Suprapubic skin (tissue), 4 donors: ENCODE data around the gene SEPTIN5. TPM values are rescaled to one million over a fixed set of nuclear protein-coding genes. Genes with fewer than 3 reads are reported as not detected.

Experiments used
- DNase-seq, 2 donors: peaks; one replicate each; pipeline ENCODE4 v3.0.0-alpha.2; 2019; ENCODE audit warnings: low spot score in 2 of 2
- H3K27ac ChIP-seq: fragments of 200-600 bp; sonication (generic); one replicate; pipeline ENCODE4 v1.5.1; 2019
- H3K27me3 ChIP-seq: fragments of 200-600 bp; sonication (generic); one replicate; pipeline ENCODE4 v1.5.1; 2019
- H3K36me3 ChIP-seq: fragments of 200-600 bp; sonication (generic); one replicate; pipeline ENCODE4 v1.5.1; 2019
- H3K4me1 ChIP-seq: fragments of 200-600 bp; sonication (generic); one replicate; pipeline ENCODE4 v1.5.1; 2019
- H3K4me3 ChIP-seq: fragments of 200-600 bp; sonication (generic); one replicate; pipeline ENCODE4 v1.5.1; 2019; ENCODE audit warnings: mild to moderate bottlenecking
- H3K9me3 ChIP-seq: fragments of 200-600 bp; sonication (generic); one replicate; pipeline ENCODE4 v1.5.1; 2019
- CTCF ChIP-seq, 2 donors: fragments of 200-600 bp in 1 of 2; fragments of 450-650 bp in 1 of 2; sonication (generic) in 1 of 2; IDR thresholded peaks; one replicate each; pipeline ENCODE4 v1.5.1; 2016 to 2019; ENCODE audit warnings: antibody characterized with exemption in 2 of 2, mild to moderate bottlenecking in 1 of 2, moderate library complexity in 1 of 2
- EP300 ChIP-seq: sonication (generic); formaldehyde crosslinking; IDR thresholded peaks from one replicate; pipeline ENCODE4 v1.6.1; 2017; ENCODE audit warnings: antibody characterized with exemption
- POLR2A ChIP-seq, 2 donors: fragments of 450-650 bp; IDR thresholded peaks; one replicate each; pipeline ENCODE4 v1.6.1; 2017; ENCODE audit warnings: antibody characterized with exemption in 2 of 2, mild to moderate bottlenecking in 2 of 2, moderate library complexity in 2 of 2
- POLR2AphosphoS5 ChIP-seq, 3 donors: sonication (generic); formaldehyde crosslinking; IDR thresholded peaks; one replicate each; pipeline ENCODE4 v1.6.1; 2017; ENCODE audit warnings: antibody characterized with exemption in 3 of 3
- WGBS: methylation state at CpG from one replicate; pipeline ENCODE4 v1.1.5; 2018; 5-methylcytosine and 5-hydroxymethylcytosine counted together
- total RNA-seq, 4 donors: library from RNA; depleted of rRNA; stranded (reverse); fragments of >200 nt; gene quantifications; one replicate each; pipeline ENCODE4 v1.1.0, GENCODE V29; 2016

The SEPTIN5 gene
- total RNA-seq, 4 donors from 2014 or later = 89.0 to 147 (median 129) TPM

- H3K27me3 ChIP-seq = no peaks in the 10 kb centered on the region
- WGBS = 86% methylated on average over 10 of the region's 13 CpGs
- no peak overlapping the region for H3K27ac ChIP-seq
- no peaks in the 10 kb centered on the region for H3K36me3 ChIP-seq
- H3K4me3 ChIP-seq = no peak overlapping the region
- no peaks in the 10 kb centered on the region for H3K4me1 ChIP-seq
- H3K9me3 ChIP-seq = no peaks in the 10 kb centered on the region
- DNase-seq = no peak
- TF ChIP-seq EP300 (no peak), CTCF (IDR thresholded peaks at IDR 0.05) (no peak), POLR2A (IDR thresholded peaks at IDR 0.05) (no peak), POLR2AphosphoS5 (IDR thresholded peaks at IDR 0.05) (no peak)
These were observed 30.2 kb downstream of the SEPTIN5 start for GRCh38 chr22:19744350-19745006.

- H3K27ac ChIP-seq = no peak overlapping the region
- H3K27me3 ChIP-seq = peaks cover 7% of the 10 kb centered on the region
- no peaks in the 10 kb centered on the region for H3K9me3 ChIP-seq
- WGBS = 60% methylated on average over 5 of the region's 24 CpGs
- H3K36me3 ChIP-seq = no peaks in the 10 kb centered on the region
- DNase-seq = no peak
- no peaks in the 10 kb centered on the region for H3K4me1 ChIP-seq
- no peak for TF ChIP-seq CTCF (IDR thresholded peaks at IDR 0.05)
- TF ChIP-seq POLR2A (IDR thresholded peaks at IDR 0.05) = no peak
- no peak for TF ChIP-seq EP300
- no peak for TF ChIP-seq POLR2AphosphoS5 (IDR thresholded peaks at IDR 0.05)
- no peak overlapping the region for H3K4me3 ChIP-seq
These were observed 31.1 kb downstream of the SEPTIN5 start for GRCh38 chr22:19745155-19746101.

GRCh38 chr22:19746726-19747125 is 32.4 kb downstream of the SEPTIN5 start:
- DNase-seq = no peak
- Histone ChIP-seq H3K36me3 (no peaks in the 10 kb centered on the region), H3K27ac (no peak overlapping the region), H3K27me3 (peaks cover 14% of the 10 kb centered on the region), H3K4me3 (no peak overlapping the region), H3K9me3 (no peaks in the 10 kb centered on the region), H3K4me1 (no peaks in the 10 kb centered on the region)
- TF ChIP-seq POLR2AphosphoS5 (IDR thresholded peaks at IDR 0.05) (no peak), POLR2A (IDR thresholded peaks at IDR 0.05) (no peak), EP300 (no peak), CTCF (IDR thresholded peaks at IDR 0.05) (no peak)
- 100% methylated on average over 3 of the region's 13 CpGs for WGBS

GRCh38 chr22:19747551-19747950 is 33.2 kb downstream of the SEPTIN5 start:
- Histone ChIP-seq H3K36me3 (no peaks in the 10 kb centered on the region), H3K27ac (no peak overlapping the region), H3K27me3 (peaks cover 14% of the 10 kb centered on the region), H3K4me1 (no peaks in the 10 kb centered on the region), H3K4me3 (no peak overlapping the region), H3K9me3 (no peaks in the 10 kb centered on the region)
- no peak for TF ChIP-seq POLR2A (IDR thresholded peaks at IDR 0.05)
- TF ChIP-seq POLR2AphosphoS5 (IDR thresholded peaks at IDR 0.05) = no peak
- TF ChIP-seq CTCF (IDR thresholded peaks at IDR 0.05) = no peak
- no peak for TF ChIP-seq EP300
- WGBS = 100% methylated on average over 1 of the region's 12 CpGs
- DNase-seq = no peak

GRCh38 chr22:19748139-19748538 is 33.8 kb downstream of the SEPTIN5 start:
- Histone ChIP-seq H3K36me3 (no peaks in the 10 kb centered on the region), H3K4me1 (no peaks in the 10 kb centered on the region), H3K27me3 (peaks cover 14% of the 10 kb centered on the region), H3K4me3 (no peak overlapping the region), H3K27ac (no peak overlapping the region), H3K9me3 (no peaks in the 10 kb centered on the region)
- 73% methylated on average over 4 of the region's 4 CpGs for WGBS
- DNase-seq = no peak
- TF ChIP-seq EP300 = no peak
- no peak for TF ChIP-seq POLR2AphosphoS5 (IDR thresholded peaks at IDR 0.05)
- no peak for TF ChIP-seq POLR2A (IDR thresholded peaks at IDR 0.05)
- TF ChIP-seq CTCF (IDR thresholded peaks at IDR 0.05) = no peak
